Amniotic stem cell (primary cell): Measurements from ENCODE around the gene P2RX5.
A peak's percentile ranks its signal among the peaks of the same experiment; 100 is the strongest.

ENCODE experiments used
- DNase-seq: peaks from one replicate; lab custom pipeline; 2025; lab: John Stamatoyannopoulos, UW

The P2RX5 gene

GRCh38 chr17:3657588-3657869 is 38.4 kb downstream of the P2RX5 start:
- DNase-seq = no peak

- no peak for DNase-seq
Measured at GRCh38 chr17:3656755-3657587, 39.0 kb downstream of the P2RX5 start.

GRCh38 chr17:3656353-3656752 is 39.6 kb downstream of the P2RX5 start:
- no peak for DNase-seq

- no peak for DNase-seq
Measured at GRCh38 chr17:3655766-3656165, 40.2 kb downstream of the P2RX5 start.

GRCh38 chr17:3647769-3648555 is 48.0 kb downstream of the P2RX5 start:
- DNase-seq = no peak

- no peak for DNase-seq
Measured at GRCh38 chr17:3647251-3647650, 48.7 kb downstream of the P2RX5 start.

- no peak for DNase-seq
Measured at GRCh38 chr17:3645310-3645709, 50.6 kb downstream of the P2RX5 start.

GRCh38 chr17:3643889-3644349 is 52.0 kb downstream of the P2RX5 start:
- no peak for DNase-seq

GRCh38 chr17:3641717-3642486 is 54.1 kb downstream of the P2RX5 start:
- DNase-seq = no peak

- DNase-seq = no peak
Measured at GRCh38 chr17:3641014-3641413, 54.9 kb downstream of the P2RX5 start.

GRCh38 chr17:3639981-3640596 is 55.9 kb downstream of the P2RX5 start:
- no peak for DNase-seq

- DNase-seq = no peak
Measured at GRCh38 chr17:3636908-3637373, 59.0 kb downstream of the P2RX5 start.

GRCh38 chr17:3636154-3636907 is 59.6 kb downstream of the P2RX5 start, which contains the start of the genes CTNS and SHPK:
Gene CTNS, plus strand, starts transcription at chr17:3636760. Its CDS starts 3,447 bp downstream, at chr17:3640207.
Gene SHPK, minus strand, starts transcription at chr17:3636250. Its CDS starts 31 bp downstream, at chr17:3636219.
- peak; percentile 93 for DNase-seq

- no peak for DNase-seq
Measured at GRCh38 chr17:3635474-3636153, 60.3 kb downstream of the P2RX5 start.

- no peak for DNase-seq
Measured at GRCh38 chr17:3632287-3632686, 63.7 kb downstream of the P2RX5 start.

- DNase-seq = no peak
Measured at GRCh38 chr17:3630781-3631180, 65.2 kb downstream of the P2RX5 start.

- DNase-seq = no peak
Measured at GRCh38 chr17:3627769-3628167, 68.2 kb downstream of the P2RX5 start.

- no peak for DNase-seq
Measured at GRCh38 chr17:3626831-3627768, 68.9 kb downstream of the P2RX5 start.
